Measurements from ENCODE around the gene ZNF317. TPM values are rescaled to one million over a fixed set of nuclear protein-coding genes. Genes with fewer than 3 reads are reported as not detected.

ZNF317 gene
- total and polyA plus RNA-seq, 2 of the 4 experiments (the other 2 are of a cell fraction), result 13.0 to 17.6 TPM

- Histone ChIP-seq H4K91ac (ENCODE audit: insufficient read depth, low read depth, low read length) (no peak overlapping the region), H3K56ac (ENCODE audit: extremely low read depth, insufficient read depth, low read length) (no peak overlapping the region), H2AFZ (replicated peaks; ENCODE audit: low read length, poor library complexity) (no peak overlapping the region), H3K4me1 (ENCODE audit: control insufficient read depth, insufficient read depth, low read length) (no peaks in the 10 kb centered on the region), H3K79me1 (ENCODE audit: low read depth in 1 of 2, low read length in 2 of 2) (peaks cover 3 to 25% of the 10 kb centered on the region in 2 experiments; a peak in 3 of 4 replicates), H3K9me1 (ENCODE audit: insufficient read depth, low read length) (no peaks in the 10 kb centered on the region), H3K27ac (ENCODE audit: insufficient read depth, low read length) (no peak overlapping the region), H3K23ac (ENCODE audit: low read depth, low read length) (no peak overlapping the region), H3K4ac (ENCODE audit: low read depth, low read length) (no peak overlapping the region), H2BK15ac (ENCODE audit: low read depth, low read length) (no peak overlapping the region), H4K8ac (ENCODE audit: low read depth in 2 of 2, low read length in 2 of 2) (no peak overlapping the region), H2BK5ac (ENCODE audit: low read depth, low read length, poor library complexity, severe bottlenecking) (no peak overlapping the region), H2BK120ac (ENCODE audit: low read depth, low read length) (no peak overlapping the region), H3K9ac (ENCODE audit: low read depth, low read length) (no peak overlapping the region), H3K14ac (replicated peaks; ENCODE audit: low read depth, low read length) (no peak overlapping the region), H3K4me3 (ENCODE audit: insufficient read depth, low read depth, low read length) (no peak overlapping the region), H2BK20ac (ENCODE audit: low read depth, low read length) (no peak overlapping the region), H3K4me2 (ENCODE audit: low read depth, low read length) (no peak overlapping the region), H3K9me3 (ENCODE audit: control insufficient read depth, insufficient read depth, low read length) (peaks cover 69% of the 10 kb centered on the region), H3K18ac (ENCODE audit: low read depth, low read length) (no peak overlapping the region), H2AK5ac (ENCODE audit: low read depth, low read length) (no peak overlapping the region), H3K27me3 (ENCODE audit: control insufficient read depth, insufficient read depth, low read length) (no peaks in the 10 kb centered on the region), H2AK9ac (replicated peaks; ENCODE audit: low read depth, low read length, poor library complexity) (no peak overlapping the region), H4K20me1 (ENCODE audit: insufficient read depth, low read length) (no peaks in the 10 kb centered on the region; the same call in none of the 2 replicates), H4K5ac (ENCODE audit: low read depth, low read length) (no peak overlapping the region), H3K36me3 (ENCODE audit: control insufficient read depth, insufficient read depth, low read length) (peaks cover 84% of the 10 kb centered on the region)
- ChIA-PET POLR2A (ENCODE audit: unreplicated experiment) (no interaction called here), CTCF (no interaction called here)
- intact Hi-C loops (cut with micrococcal nuclease) (no loop called here), dilution Hi-C loops (cut with HindIII; ENCODE audit: low sequenced_read_pairs, unreplicated experiment) (no loop called here), in situ Hi-C loops (cut with MboI; ENCODE audit: low sequenced_read_pairs) (no loop called here)
- no peak for DNase-seq
- WGBS, 2 experiments (ENCODE audit: extremely low coverage in 2 of 2, insufficient read length in 1 of 2), result 96% methylated on average over 4 of the region's 13 CpGs; no CpG with 5 or more reads in 1 of the 2 experiments
- no peak for ATAC-seq (ENCODE audit: low read depth)
- BruUV-seq (replicated peaks), result no TSS peak
- TF ChIP-seq MAFK (IDR thresholded peaks at IDR 0.05; ENCODE audit: low read depth, low read length) (peak; percentile 47; the same call in 1 of the 2 replicates), CHD1 (IDR thresholded peaks at IDR 0.05; ENCODE audit: low read depth, low read length) (no peak), MAZ (IDR thresholded peaks at IDR 0.05; ENCODE audit: borderline replicate concordance, low read depth, low read length) (no peak), CEBPB (IDR thresholded peaks at IDR 0.05; ENCODE audit: low read depth, low read length) (no peak)
Observed at GRCh38 chr19:9159891-9160290, 19.7 kb downstream of the ZNF317 start.
